Hematopoietic multipotent progenitor cell treated with erythropoietin and hydrocortisone succinate and interleukin-3 and kit ligand, for 15 days (in vitro differentiated cells): ENCODE measurements around the gene AGXT.

Experiments
- DNase-seq: peaks from one replicate; pipeline ENCODE4 v3.0.0-alpha.2; 2015; ENCODE audit warnings: low spot score

The AGXT gene

GRCh38 chr2:240928476-240929363 lies 60.1 kb downstream of the AGXT start:
- DNase-seq, result no peak

DNA sequence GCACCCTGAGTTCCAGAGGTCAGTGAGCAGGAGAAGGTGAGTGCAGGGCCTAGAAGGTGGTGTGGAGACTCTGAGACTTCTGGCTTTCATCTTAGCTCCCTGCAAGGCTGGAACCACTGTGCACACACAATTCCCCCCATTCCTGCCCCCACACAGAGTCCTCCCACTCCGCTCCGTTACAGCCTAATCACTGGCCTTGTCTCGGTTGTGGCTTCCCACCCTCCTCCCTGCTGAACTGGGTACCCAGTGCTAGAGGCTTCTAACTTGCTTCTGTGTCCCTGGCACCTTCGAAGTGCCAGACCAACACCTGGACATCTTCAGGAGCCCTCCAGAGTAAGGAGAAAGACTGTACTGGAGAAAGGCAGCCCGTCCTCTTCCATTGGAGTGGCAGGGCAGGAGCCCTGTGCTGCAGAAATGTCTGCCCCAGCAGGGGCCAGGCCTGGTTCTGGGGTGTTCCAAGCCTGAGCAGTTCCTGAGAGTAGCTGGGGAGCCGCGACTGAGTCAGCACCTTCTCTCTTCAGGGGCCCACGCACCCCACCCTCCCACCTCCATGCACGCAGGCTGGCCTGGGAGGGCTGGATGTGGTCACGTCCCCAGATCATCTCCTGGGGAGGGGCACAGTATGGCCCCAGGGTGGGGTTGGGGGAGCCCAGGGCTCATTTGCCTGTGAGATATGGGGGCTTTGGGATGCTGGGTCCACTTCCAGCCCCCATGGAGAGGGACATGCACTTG lies 60.9 kb downstream of the AGXT start:
- DNase-seq, result no peak
